ENCODE data around the gene PIK3R1.

Gene PIK3R1

GRCh38 chr5:68297656-68298055 is 82.1 kb downstream of the PIK3R1 start:
- no peak for DNase-seq (ENCODE audit: low spot score)
- no peak for TF ChIP-seq CTCF (IDR thresholded peaks at IDR 0.05; ENCODE audit: extremely low read depth, missing control alignments)

DNA sequence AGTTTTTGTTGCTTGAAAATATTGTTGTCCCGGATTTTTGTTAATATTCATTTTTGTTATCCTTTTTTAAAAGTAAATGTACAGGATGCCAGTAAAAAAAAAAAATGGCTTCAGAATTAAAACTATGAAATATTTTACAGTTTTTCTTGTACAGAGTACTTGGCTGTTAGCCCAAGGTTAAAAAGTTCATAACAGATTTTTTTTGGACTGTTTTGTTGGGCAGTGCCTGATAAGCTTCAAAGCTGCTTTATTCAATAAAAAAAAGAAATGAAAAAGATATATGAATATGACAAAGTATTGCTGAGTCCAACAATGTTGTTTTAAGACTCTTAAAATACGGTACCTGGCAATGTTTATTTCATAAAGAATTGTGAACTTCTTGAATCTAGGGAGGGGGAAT is 82.9 kb downstream of the PIK3R1 start:
- no peak for TF ChIP-seq CTCF (IDR thresholded peaks at IDR 0.05; ENCODE audit: extremely low read depth, missing control alignments)
- no peak for DNase-seq (ENCODE audit: low spot score)

DNA sequence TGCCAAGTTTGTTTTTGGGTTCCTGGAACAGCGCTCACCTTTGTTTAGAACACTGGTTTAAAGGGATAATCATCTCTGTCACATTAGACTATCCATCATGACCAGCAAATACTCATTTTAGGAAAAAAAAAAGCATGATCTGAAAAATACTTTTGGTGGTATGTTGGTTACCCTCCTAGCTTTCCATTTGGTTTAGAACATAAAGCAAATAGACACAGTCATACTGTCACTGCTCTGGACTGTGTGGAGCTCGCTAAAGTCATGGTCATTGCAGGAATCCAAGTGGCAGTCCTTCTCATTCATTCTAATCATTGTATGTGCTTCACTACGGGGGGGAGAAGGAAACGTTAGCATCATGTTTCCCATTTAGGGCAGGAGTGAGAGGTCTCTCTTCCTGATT is 83.5 kb downstream of the PIK3R1 start:
- DNase-seq (ENCODE audit: low spot score): no peak
- TF ChIP-seq CTCF (IDR thresholded peaks at IDR 0.05; ENCODE audit: extremely low read depth, missing control alignments): no peak

- DNase-seq (ENCODE audit: low spot score): no peak
- no peak for TF ChIP-seq CTCF (IDR thresholded peaks at IDR 0.05; ENCODE audit: extremely low read depth, missing control alignments)
Measured at GRCh38 chr5:68299575-68299974, 84.0 kb downstream of the PIK3R1 start.

- DNase-seq (ENCODE audit: low spot score): peak; percentile 36
- no peak for TF ChIP-seq CTCF (IDR thresholded peaks at IDR 0.05; ENCODE audit: extremely low read depth, missing control alignments)
Measured at GRCh38 chr5:68303038-68303738, 87.6 kb downstream of the PIK3R1 start.

DNA sequence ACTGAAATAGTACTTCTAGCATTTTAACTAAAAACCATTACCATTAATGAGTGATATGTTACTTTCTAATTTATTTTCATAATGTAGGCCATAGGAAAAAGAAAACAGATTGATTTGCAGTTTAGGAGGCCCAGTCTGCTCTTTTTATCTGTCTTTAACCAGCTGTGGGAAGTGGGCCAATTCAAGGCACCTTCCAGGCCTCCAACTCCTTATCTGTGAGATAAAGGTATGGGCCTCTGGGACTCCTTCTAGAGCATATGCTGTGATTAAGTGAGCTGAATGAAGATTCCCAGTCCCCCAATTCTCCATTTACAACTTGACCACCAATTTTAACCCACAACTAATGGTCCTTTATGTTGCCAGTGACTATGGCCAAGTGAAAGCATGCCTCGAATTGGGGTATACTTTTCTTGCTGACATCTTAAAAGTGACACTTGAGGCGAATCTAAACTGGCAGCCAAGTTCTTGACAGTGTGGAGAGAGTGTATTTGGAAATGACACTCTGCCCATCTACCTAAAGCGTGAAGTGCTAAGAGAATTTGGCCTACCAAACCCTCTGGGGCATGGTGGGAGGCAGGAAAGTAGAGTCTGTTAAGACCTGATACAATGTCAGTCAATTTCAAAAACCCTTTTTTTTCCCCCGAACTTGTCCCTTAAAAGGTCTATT is 88.3 kb downstream of the PIK3R1 start:
- DNase-seq (ENCODE audit: low spot score): no peak

More for the DNA sequence above, 88.3 kb downstream of the PIK3R1 start:
- TF ChIP-seq CTCF (IDR thresholded peaks at IDR 0.05; ENCODE audit: extremely low read depth, missing control alignments): no peak

Data from GM20000 (cell line).